Measurements from ENCODE around the gene NPHP4.

Gene NPHP4

DNA sequence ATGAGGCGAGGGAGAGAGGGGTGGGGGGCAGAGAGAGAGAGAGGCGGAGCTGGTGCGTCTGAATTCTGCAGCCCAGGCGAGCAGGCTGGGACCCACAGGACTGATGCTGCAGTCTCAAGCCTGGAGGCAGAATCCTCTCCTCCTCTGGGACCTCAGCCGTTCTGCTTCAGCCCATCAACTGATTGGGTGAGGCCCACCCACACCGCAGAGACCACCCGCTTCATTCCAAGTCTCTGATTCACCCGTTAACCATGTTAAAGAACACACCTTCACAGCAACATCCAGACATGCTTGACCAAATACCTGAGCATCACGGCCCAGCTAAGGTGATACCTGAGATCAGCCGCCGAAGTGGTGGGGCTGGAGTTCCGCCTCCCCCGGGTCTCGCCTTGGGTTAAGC, 147.8 kb downstream of the NPHP4 start:
- DNase-seq: no peak

DNA sequence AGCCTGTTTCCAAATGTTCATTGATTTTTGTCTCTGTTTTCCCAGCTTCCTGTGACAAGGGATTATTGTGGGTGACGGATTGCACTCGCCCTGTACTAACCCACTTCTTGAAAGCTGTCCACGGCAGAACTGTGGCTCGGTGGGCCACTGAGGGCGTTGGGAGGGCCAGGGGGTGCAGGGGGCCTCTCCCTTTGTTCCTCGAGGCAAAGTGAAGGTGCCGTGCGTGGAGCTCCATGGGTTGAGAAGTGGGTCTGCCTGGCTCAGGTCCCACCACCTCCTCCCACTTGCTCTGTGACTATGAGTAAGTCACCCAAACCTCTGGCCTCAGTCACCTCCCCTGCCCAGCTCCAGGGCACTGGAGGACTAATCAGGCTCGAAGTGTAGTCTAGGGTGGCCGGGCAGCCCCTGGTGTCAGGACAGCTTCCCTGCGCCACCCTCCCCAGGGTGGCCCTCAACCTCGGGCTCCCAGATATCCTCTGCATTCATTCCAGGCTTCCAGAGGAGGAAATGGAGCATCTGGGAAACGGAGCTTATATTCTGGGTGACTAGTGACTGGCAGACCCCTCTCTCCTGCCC, 148.6 kb downstream of the NPHP4 start:
- DNase-seq: no peak

DNA sequence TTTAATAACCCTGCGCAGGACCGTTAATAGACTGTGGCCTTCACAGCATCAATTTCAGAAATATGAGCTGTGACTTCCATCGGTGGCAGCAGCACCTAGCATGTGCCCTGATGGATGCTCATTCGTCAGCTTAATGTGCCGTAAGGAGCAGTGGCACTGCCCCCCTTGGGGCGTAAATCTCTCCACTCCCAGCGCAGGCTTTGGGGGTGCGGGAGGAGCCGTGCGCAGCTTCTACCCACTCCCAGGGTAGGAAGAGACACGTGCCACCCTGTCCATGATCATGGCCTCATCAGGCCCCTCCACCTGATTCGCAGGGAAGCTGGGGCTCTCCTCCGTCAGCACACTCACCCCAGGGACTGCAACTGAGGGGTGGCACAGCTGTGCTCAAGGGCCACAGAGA, 149.5 kb downstream of the NPHP4 start:
- no peak for DNase-seq

DNA sequence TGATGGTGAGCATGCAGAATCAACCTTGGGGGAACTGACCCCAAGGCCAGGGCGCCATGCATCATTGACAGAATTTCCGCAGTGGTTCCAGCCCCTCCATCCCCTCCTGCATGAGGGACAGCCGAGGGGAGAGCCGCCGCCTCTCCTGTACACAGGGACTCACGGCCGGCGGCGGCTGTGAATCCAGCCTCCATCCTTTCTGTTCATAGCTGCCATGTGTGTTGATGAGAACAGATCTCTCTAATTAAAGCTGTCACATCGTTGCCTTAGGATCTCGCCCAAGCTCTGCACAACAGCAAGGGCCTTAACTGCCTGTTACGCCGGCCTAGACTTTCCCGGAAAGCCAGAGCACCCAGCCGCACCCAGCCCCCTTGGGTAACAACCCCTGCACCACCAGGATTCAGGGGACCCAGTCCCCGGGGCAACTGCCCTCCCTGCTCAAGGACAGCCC, 151.6 kb downstream of the NPHP4 start:
- no peak for DNase-seq

DNA sequence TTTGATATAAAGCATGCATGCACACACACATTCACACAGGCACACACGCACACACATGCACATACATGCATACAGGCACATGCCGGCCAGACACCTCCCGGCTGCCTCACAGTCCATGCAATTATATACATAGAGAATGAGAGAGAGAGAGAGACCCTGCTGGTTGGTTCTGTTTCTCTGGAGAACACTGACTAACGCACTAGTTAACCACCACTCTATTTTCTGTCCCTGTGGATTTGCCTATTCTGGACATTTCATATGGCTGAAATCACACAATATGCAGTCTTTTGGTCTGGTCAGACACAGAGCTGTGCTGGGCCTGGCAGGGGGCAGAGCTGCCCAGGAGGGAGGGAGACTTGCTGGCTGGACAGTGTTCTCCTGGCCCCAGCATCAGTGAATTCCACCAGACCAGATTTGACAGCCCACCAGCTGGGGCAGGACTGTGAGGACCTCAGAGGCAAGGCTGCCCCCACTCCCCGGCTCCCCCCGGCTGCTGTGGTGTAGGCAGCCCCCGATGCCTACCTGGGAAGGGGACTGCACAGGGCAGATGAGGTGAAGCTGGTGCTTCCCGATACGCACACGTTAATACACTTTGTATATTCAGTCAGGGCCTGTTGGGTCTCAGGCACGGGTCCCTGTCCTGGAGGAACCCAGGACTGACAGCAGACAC, 152.2 kb downstream of the NPHP4 start:
- DNase-seq: no peak

DNA sequence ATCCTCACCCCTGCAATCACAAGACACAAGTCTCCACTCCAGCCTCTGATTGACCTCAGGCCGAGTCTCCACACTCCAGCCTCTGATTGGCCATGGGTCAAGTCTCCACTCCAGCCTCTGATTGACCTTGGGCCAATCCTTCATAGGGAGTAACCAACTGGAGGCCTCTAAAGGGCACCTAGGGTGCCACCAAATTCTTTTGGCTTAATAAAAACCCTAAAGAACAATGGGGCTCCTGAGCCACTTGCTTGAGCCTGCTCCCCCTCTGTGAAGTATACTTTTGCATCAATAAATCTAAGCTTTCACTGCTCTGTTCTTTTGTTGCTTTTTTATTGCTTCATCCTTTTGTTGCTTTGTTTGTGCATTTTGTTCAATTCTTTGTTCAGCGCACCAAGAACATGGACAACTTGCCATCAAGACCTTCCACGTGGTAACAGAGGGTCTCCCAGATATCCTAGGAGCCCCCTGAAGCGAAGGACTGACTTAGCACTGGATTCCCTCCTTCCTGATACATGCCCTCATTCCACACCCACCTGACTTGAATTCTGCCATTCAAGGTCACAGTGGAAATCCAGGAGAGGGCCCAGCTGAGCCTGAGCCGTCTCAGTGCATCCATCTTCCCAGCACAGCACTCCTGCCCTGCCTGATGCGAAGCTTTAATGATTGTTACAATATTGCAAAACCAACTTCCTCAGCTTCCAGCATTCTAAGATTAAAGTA, 152.9 kb downstream of the NPHP4 start:
- no peak for DNase-seq

DNA sequence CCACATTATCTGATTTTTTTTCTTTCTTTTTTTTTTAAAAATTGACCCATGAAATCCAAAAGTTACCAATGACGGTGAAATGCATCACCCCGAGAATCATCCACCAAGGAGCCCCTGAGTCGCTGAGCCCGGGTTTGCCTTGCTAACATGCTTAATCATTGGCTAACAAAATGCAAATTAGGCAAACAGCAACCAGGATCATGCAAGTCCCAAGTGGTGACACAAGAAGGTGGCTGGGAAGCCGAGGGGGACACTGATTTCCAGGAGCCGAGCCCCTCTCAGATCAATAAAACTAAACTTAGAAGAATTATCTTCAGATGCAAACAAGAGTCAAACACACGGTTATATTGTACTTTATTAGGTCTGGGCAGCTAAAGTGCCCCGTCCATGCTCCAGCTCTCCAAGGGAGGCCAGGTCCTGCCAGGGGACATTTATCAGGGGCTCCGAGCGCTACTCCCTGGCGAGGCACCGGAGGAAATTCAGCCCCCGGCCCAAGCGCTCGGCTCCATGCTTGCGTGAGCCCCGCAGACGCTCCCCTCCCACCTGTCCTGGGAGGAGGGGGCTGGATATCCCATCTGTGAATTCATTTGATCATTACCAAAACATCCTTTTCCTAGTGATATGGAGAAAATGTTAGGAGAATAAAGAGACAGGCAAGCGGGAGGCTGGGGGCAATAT, 154.1 kb downstream of the NPHP4 start:
- no peak for DNase-seq

DNA sequence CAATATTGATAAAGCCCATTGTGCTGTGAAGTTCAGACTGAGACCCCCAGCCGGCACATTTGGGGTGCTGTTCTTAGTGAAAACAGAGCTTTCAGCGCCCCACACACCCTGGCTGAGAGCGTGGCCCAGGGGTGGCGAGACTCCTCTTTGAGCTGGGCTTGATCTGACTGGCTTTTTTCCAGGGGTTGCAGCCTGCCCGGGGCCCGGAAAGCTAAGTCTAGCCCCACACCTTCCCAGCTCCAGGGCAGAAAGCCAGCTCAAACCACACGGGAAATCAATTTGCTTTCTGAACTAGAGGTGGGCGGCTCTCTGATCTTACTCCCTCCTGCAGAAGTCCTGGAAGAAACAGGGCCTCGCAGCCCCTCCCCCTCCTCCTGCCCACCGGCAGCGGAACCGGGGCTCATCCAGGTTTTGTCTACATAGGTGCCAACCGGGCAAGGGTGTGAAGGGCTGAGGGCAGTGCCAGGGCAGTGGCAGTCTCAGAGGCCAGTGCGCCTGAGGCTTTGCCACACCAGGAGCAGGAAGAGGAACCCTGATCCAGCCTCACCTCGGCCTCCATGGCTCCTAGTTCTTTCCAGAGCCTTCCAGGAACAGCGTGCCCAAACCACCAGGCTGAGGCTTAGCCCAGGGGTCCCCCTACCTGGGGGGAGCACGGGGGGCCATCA, 155.3 kb downstream of the NPHP4 start:
- no peak for DNase-seq

DNA sequence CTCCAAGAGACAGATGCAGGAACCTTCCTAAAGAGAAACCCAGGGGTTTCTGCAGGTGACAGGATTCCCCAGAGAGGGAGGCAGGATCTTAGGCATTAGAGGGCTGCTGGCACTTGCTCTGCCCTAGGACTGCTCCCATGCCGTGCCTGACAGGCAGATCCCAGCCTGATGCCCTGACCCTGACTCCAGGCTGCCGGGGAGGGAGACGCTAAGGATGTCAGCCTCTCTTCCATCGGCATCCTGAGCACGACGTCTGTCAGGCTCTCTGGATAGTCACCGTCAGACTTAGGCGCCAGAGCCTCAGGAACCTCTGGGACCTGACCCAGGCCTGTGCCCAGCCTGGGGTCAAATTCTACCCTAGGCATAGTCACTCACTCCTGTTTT, 157.1 kb downstream of the NPHP4 start:
- DNase-seq: no peak

DNA sequence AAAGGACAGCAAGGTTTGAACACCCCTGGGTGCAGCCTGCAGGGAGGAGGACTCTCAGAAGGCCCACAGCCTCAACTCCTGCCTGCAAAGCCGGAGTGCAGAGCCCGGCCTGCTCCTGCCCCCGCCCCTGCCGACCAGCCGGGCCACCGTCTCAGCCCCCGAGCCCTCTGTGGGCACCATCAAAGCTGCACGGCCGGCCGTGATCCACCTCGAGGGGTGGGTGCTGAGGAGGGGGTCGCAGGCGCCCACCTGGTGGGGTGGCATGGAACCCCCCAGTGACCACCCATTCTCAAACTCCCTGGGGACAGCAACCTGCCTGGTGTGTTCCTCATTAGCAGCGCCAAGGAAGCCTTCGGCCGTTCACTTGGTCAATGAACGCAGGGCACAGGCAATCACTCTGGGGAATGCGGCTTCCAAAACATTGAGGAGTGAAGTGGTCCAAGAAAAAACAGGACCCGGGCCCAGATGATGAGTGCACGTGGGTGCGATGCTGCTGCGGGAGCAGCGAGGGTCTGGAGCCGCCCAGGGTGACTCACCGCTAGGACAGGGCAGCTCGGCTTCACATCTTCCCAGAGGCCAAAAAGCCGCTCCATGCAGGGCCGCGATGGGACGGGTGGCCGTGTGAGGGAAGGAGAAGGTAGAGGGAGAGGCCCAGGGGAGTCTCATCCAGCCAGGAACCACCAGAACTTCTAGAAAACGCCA, 157.6 kb downstream of the NPHP4 start:
- DNase-seq: no peak

DNA sequence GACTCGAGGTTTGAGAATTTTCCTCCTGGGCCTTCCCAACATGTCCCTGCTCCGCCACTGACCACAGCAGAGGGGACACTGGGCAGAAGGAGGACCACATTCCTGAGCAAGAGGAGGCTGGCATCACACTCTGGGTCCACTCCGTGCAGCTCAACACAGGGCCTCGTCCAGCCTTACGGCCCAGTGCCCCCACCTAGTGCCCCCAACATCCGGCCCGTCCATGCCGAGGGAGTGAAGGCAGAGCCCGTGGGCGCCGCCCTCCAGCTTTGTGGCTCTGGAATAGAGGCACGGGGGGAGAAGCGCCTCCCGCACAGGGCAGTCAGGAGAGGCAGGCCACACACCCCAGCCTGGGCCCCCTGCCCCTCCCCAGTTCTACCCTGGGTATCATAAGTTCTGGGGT, 158.3 kb downstream of the NPHP4 start:
- DNase-seq: no peak

DNA sequence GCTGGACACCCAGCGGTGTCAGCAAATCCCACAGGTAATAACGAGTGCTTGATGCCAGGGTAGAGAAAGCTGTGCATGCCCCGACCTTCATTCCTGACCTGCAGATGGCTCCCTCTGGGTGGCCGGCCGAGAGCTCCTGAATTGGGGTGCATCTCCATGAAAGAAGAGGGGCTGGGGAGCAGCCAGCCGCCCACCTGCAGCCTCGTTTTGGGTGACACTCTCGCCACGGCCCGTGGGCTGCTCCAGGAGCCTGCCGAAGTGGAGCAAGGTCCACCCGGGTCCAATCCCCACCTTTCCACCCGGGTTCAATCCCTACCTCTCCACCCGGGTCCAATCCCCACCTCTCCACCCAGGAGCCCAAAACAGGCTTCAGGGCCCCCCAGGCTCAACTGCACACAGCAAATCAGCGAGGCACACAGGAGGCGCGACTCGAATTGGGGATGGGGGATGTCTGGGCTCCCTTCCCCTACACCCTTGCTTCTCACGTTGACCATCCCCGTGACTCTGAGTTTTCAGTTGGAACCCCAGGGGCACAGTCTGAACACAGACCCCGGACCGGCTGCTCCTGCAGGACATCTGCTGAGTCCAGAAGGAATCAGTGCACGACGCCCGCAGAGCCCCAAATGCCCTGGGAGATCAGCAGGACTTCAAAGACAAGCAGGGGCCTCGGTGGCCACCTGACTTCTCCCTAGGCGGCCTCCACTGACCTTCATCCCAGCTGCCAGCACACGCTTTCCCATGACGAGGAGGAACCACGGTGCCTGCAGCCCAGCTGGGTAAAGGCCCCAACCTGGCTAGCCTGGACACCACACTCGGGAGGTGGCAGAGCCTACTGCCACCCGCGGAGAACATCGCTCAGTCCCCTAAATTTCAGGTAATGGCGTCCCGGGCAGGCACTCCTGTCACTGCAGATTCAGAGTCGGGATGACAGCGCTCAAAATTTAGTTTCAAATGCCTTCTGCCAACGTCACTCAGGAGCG, 159.0 kb downstream of the NPHP4 start:
- DNase-seq: no peak

DNA sequence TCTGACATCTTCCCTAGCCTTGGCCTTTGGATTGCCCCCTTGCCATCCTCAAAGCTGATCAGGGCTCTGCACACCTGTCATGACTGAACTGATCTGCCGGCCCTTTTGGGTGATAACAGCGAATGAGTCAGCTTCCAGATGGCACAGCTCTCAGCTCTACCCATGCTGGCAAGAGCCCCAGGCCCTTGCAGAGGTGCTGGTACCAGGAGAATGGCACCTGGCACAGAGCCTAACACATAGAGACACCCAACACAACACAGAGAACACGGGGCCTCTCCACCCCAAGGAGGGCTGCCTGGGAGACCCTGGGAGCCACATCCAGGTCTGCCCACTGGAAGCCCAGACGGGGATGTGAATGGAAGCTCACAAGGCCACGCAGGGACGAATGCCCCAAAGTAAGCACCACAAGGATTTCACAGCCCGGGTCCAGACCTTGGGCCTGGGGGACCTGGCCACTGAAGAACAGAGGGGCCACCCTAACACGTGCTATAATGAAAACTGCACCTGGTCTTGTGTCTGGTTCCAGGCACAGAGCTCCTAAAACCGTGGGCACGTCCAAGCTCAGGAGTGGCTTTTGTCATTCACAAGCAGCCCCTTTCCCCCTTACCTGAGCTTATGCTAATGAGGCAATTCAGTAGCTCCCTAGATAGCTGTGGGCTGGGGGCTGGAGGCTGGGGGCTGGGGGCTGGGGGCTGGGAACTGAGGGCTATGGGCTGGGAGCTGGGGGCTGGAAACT, 160.5 kb downstream of the NPHP4 start:
- DNase-seq: no peak

DNA sequence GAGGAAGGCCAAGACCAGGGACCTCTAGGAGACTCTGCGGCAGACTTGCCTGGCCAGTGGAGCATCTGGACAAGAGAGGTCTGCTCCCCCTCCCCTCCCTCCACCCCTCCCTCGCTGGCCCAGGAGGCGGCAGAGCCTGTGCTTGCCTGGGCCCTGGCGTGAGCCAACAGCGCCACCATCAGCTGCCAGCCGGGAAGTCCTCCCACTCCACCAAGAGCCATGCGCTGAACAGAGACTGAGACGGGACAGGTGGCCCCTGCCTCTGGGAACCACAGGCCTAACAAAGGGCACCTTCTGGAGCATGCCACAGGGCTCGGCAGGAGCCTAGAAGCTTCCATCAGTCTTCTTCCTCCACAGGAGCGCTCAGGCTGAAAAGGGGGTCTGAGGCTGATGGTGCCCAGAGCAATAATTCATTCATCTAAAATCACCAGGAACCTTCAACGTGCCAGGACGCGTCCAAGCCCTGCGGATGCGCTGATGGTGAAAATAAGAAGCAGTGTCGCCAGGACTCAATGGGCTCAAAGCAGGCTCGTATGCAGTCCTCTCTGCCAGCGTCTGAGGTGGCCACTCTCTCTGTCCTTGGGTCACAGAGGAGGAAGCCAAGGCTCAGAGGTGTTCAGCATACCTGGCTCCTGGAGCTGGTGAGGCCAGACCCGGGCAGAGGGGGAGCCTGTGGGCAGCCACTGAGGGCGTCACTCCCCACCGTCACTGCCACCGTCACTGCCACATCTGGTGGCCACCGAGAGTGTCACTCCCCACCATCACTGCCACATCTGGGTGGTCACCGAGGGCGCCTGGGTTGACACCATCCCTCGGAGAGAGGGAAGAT, 161.2 kb downstream of the NPHP4 start:
- DNase-seq: no peak

DNA sequence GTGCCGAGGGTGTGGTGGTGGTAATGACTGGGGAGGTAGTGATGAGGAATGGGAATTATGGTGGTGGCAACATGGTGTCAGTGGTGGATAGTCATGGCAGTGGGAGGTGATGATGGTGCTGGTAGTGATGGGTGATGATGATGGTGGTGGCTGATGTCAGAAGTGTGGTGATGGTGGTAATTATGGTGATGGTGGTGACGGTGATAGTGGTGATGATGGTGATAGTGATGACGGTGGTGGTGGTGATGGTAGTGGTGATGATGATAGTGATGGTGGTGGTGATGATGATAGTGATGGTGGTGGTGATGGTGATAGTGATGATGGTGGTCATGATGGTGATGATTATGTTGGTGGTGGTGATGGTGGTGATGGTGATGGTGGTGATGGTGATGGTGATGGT, 162.8 kb downstream of the NPHP4 start:
- no peak for DNase-seq

DNA sequence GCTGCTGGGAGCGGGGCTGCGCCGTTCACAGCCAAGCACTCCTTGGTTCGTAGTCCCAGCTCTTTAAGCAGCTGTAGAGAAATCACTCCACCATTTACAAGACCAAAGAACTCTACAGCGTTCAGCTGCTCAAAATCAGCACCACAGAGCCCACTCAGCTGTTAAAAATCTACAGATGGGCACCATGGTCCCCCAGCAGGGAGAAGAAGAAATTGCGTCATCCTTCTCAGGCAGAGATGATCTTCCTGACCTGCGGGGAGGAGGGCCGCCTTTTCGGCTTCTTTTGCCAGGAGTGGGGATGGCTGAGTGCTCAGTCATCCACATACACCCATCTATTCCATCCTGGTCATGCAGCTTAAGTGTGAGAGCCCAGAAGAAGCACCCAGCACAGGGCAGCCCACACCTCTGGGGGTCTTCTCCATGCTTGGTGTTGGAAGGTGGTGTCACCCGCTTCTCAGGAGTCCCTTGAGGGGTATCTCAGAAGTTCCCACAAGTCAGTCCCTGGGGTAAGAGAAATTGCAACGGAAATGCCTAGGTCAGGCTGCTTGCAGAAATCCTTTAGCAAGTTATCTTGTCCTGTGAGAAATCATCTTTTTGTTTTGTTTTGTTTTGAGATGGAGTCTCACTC, 163.8 kb downstream of the NPHP4 start:
- DNase-seq: no peak

DNA sequence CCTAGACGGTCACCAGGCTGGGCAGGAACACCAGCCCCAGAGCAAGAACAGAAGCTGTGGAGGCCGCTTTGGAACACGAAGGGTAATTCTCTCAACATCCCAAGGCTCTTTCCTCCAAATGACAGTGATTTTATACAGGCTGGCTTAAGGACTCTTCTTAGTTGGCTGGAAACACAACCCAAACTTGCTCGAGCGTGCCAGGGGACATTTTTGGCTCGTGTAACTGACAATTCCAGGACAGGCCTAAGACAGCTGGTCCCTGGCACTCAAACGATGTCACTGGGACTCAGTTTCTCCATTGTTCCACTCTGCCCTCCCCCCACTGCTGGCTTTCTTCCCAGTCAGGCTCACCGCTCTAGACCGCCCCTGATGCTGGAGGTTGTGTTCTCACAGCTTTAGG, 164.7 kb downstream of the NPHP4 start:
- DNase-seq: no peak

DNA sequence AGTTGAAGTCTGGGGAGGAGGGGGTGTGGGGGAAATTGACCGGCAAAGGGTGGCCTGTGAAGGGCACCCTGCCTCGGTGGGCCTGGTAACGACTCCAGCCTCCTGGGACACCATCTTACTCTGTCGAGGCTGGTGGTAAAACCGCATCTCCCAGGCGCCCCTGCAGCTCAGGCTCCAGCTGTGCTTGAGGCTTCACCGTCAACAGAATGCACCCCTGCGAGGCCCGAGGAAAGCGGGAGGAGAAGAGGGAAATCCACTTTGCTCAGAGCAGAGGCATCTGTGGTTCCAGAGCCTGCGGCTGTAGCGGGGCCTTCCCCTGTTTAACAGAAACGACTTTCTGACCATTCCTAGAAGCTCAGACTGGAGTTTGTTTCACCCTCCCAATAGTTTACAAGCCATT, 165.6 kb downstream of the NPHP4 start:
- no peak for DNase-seq

DNA sequence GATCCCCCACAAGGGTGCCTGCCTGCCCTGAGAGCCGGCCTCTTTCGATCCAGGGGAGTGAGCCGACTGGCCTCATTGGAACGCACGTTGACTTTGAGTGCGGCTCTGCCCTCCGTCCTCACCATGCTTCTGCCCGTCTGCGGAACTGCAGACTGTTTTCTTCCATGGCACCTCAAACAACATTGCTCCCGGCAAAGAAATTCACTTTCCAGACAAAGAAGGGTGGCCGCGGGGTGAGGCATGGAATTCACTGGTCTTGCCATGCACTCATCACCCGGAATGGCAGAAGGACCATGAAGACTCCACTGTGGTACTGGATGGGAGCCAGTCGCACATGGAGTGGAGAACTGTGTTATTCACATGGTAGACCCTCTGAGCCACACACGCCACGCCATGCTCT, 169.5 kb downstream of the NPHP4 start:
- no peak for DNase-seq

Data from activated CD4-positive, CD25-positive, alpha-beta regulatory T cell (primary cell).